ENCODE results near the gene ITGA5.

Gene ITGA5

GRCh38 chr12:54412348-54412747 is 6.7 kb downstream of the ITGA5 start:
- H3K27me3 ChIP-seq (replicated peaks): no peaks in the 10 kb centered on the region
- peaks cover 26% of the 10 kb centered on the region for H3K36me3 ChIP-seq (replicated peaks)
- DNase-seq: no peak
- in situ Hi-C loops (cut with HindIII; ENCODE audit: low pct_ligation_motif_present, low sequenced_read_pairs): no loop called here
- H3K4me3 ChIP-seq (ENCODE audit: low read depth, low read length): no peak overlapping the region
- TF ChIP-seq CTCF (IDR thresholded peaks at IDR 0.05; ENCODE audit: low read depth, low read length, missing control alignments): no peak
- peak overlapping the region; percentile 84 for H3K27ac ChIP-seq

- H3K4me3 ChIP-seq (ENCODE audit: low read depth, low read length): no peak overlapping the region
- H3K27me3 ChIP-seq (replicated peaks): no peaks in the 10 kb centered on the region
- DNase-seq: peak; percentile 89
- no peak for TF ChIP-seq CTCF (IDR thresholded peaks at IDR 0.05; ENCODE audit: low read depth, low read length, missing control alignments)
- peak overlapping the region; percentile 84 for H3K27ac ChIP-seq
- in situ Hi-C loops (cut with HindIII; ENCODE audit: low pct_ligation_motif_present, low sequenced_read_pairs): no loop called here
- peaks cover 33% of the 10 kb centered on the region for H3K36me3 ChIP-seq (replicated peaks)
Measured at GRCh38 chr12:54411391-54412241, 7.5 kb downstream of the ITGA5 start.

GRCh38 chr12:54409267-54409666 is 9.8 kb downstream of the ITGA5 start:
- H3K4me3 ChIP-seq (ENCODE audit: low read depth, low read length): no peak overlapping the region
- no peak for TF ChIP-seq CTCF (IDR thresholded peaks at IDR 0.05; ENCODE audit: low read depth, low read length, missing control alignments)
- H3K27me3 ChIP-seq (replicated peaks): no peaks in the 10 kb centered on the region
- H3K27ac ChIP-seq: no peak overlapping the region
- no peak for DNase-seq
- H3K36me3 ChIP-seq (replicated peaks): peaks cover 57% of the 10 kb centered on the region
- in situ Hi-C loops (cut with HindIII; ENCODE audit: low pct_ligation_motif_present, low sequenced_read_pairs): no loop called here

- H3K27me3 ChIP-seq (replicated peaks): no peaks in the 10 kb centered on the region
- H3K36me3 ChIP-seq (replicated peaks): peaks cover 76% of the 10 kb centered on the region
- H3K4me3 ChIP-seq (ENCODE audit: low read depth, low read length): no peak overlapping the region
- DNase-seq: no peak
- no peak for TF ChIP-seq CTCF (IDR thresholded peaks at IDR 0.05; ENCODE audit: low read depth, low read length, missing control alignments)
- H3K27ac ChIP-seq: no peak overlapping the region
- in situ Hi-C loops (cut with HindIII; ENCODE audit: low pct_ligation_motif_present, low sequenced_read_pairs): no loop called here
Measured at GRCh38 chr12:54407183-54407905, 11.7 kb downstream of the ITGA5 start.

GRCh38 chr12:54405573-54405972 is 13.5 kb downstream of the ITGA5 start:
- H3K27me3 ChIP-seq (replicated peaks): no peaks in the 10 kb centered on the region
- H3K36me3 ChIP-seq (replicated peaks): peaks cover 89% of the 10 kb centered on the region
- TF ChIP-seq CTCF (IDR thresholded peaks at IDR 0.05; ENCODE audit: low read depth, low read length, missing control alignments): no peak
- no peak overlapping the region for H3K4me3 ChIP-seq (ENCODE audit: low read depth, low read length)
- DNase-seq: no peak
- in situ Hi-C loops (cut with HindIII; ENCODE audit: low pct_ligation_motif_present, low sequenced_read_pairs): no loop called here
- H3K27ac ChIP-seq: no peak overlapping the region
